HepG2 (cell line): Measurements from ENCODE around the gene C11orf68. TPM values are rescaled to one million over a fixed set of nuclear protein-coding genes. Genes with fewer than 3 reads are reported as not detected.
A peak's percentile ranks its signal among the peaks of the same experiment; 100 is the strongest.

Source experiments
- ARID4A ChIP-seq: sonication (generic); formaldehyde crosslinking; IDR thresholded peaks from 2 replicates; pipeline ENCODE4 v1.5.0; 2020; ENCODE audit warnings: mild to moderate bottlenecking, missing genetic modification reagents, borderline replicate concordance
- BHLHE40 ChIP-seq: IDR thresholded peaks from 2 replicates; pipeline ENCODE4 v1.6.1; 2011; ENCODE audit warnings: low read length, improper control_type of control experiment
- HIVEP1 ChIP-seq: sonication (generic); formaldehyde crosslinking; IDR thresholded peaks from 2 replicates; pipeline ENCODE4 v1.4.0; 2020; ENCODE audit warnings: mild to moderate bottlenecking, missing genetic modification reagents
- KLF12 ChIP-seq: sonication (generic); formaldehyde crosslinking; IDR thresholded peaks from 2 replicates; pipeline ENCODE4 v1.4.0; 2020; ENCODE audit warnings: missing genetic modification reagents, borderline replicate concordance
- MXD3 ChIP-seq: IDR thresholded peaks from 2 replicates; pipeline ENCODE4 v1.6.1; 2016; ENCODE audit warnings: mild to moderate bottlenecking, missing biosample characterization, missing genetic modification reagents
- SP1 ChIP-seq, 2 experiments: fragments of 450-650 bp in 1 of 2; sonication (generic) in 1 of 2; formaldehyde crosslinking in 1 of 2; IDR thresholded peaks; 2 replicates each; pipeline versions ENCODE4 v1.4.0 to v1.6.1; 2016 to 2020; ENCODE audit warnings: missing genetic modification reagents in 1 of 2
- SRSF1 ChIP-seq: fragments of 200-400 bp; formaldehyde crosslinking; optimal IDR thresholded peaks from 2 replicates; pipeline ENCODE3; 2017; ENCODE audit warnings: mild to moderate bottlenecking, low read depth, low read length, moderate library complexity
- SUZ12 ChIP-seq: fragments of 150-350 bp; IDR thresholded peaks from 2 replicates; pipeline ENCODE4 v1.6.1; 2014; ENCODE audit warnings: low read depth, low read length
- XRCC5 ChIP-seq: fragments of 200-400 bp; formaldehyde crosslinking; optimal IDR thresholded peaks from 2 replicates; pipeline ENCODE3; 2017; ENCODE audit warnings: mild to moderate bottlenecking, low read length
- ZBTB38 ChIP-seq: sonication (generic); formaldehyde crosslinking; IDR thresholded peaks from 2 replicates; pipeline ENCODE4 v1.5.1; 2020; ENCODE audit warnings: mild to moderate bottlenecking, missing genetic modification reagents
- ZBTB46 ChIP-seq: sonication (generic); formaldehyde crosslinking; IDR thresholded peaks from 2 replicates; pipeline ENCODE4 v1.4.0; 2020; ENCODE audit warnings: mild to moderate bottlenecking, missing genetic modification reagents, borderline replicate concordance
- ZGPAT ChIP-seq: IDR thresholded peaks from 2 replicates; pipeline ENCODE4 v1.6.1; 2016; ENCODE audit warnings: mild to moderate bottlenecking
- ZMYM4 ChIP-seq: sonication (generic); formaldehyde crosslinking; IDR thresholded peaks from 2 replicates; pipeline ENCODE4 v1.8.1; 2023; ENCODE audit warnings: mild to moderate bottlenecking, missing genetic modification reagents
- ZNF329 ChIP-seq: sonication (generic); formaldehyde crosslinking; IDR thresholded peaks from 2 replicates; pipeline ENCODE4 v1.9.0; 2021; ENCODE audit warnings: low read depth, mild to moderate bottlenecking, missing genetic modification reagents
- ZNF446 ChIP-seq: sonication (generic); formaldehyde crosslinking; IDR thresholded peaks from 2 replicates; pipeline ENCODE4 v1.5.0; 2020; ENCODE audit warnings: mild to moderate bottlenecking, missing genetic modification reagents
- ZNF597 ChIP-seq: sonication (generic); formaldehyde crosslinking; IDR thresholded peaks from 2 replicates; pipeline ENCODE4 v1.5.0; 2020; ENCODE audit warnings: missing genetic modification reagents
- ZNF740 ChIP-seq: sonication (generic); formaldehyde crosslinking; IDR thresholded peaks from 2 replicates; pipeline ENCODE4 v1.4.0; 2020; ENCODE audit warnings: missing genetic modification reagents
- ZZZ3 ChIP-seq: sonication (generic); formaldehyde crosslinking; IDR thresholded peaks from 2 replicates; pipeline ENCODE4 v1.4.0; 2020; ENCODE audit warnings: missing genetic modification reagents, mild to moderate bottlenecking, borderline replicate concordance
- polyA plus RNA-seq, 8 experiments: library from polyadenylated mRNA; depleted of rRNA in 3 of 8; stranded (reverse) in 7 of 8; unstranded in 1 of 8; fragments of >200 nt; fragmentation: Illumina TruSeq in 4 of 8; extraction: Trizol in 4 of 8; gene quantifications; 2 replicates each; pipeline versions ENCODE4 v1.2.1 to v1.2.3, GENCODE V29; 2011 to 2016; ENCODE audit warnings: low read depth in 4 of 8, missing spikeins in 1 of 8, mixed read lengths in 1 of 8; ENCODE audit not compliant: insufficient read depth in 1 of 8
- total RNA-seq, 5 experiments: library from RNA; depleted of rRNA; stranded (reverse); fragments of >200 nt; fragmentation: Illumina TruSeq; extraction: Trizol; gene quantifications; 2 replicates each; pipeline ENCODE4 v1.2.3, GENCODE V29; 2016; ENCODE audit warnings: low read depth in 1 of 5

C11orf68 gene
- total and polyA plus RNA-seq, 2 of the 13 experiments (the other 11 are each of a cell fraction or from before 2014, with no cell fraction given), result 8.4 to 28.3 TPM

GRCh38 chr11:65900125-65900898 lies 18.6 kb downstream of the C11orf68 start, which contains the start of gene FOSL1 (continued):
- peak; percentile 64 for TF ChIP-seq XRCC5
- peak; percentile 83 for TF ChIP-seq BHLHE40
- peak; percentile 100 for TF ChIP-seq HIVEP1 (CRISPR knock-in tag)
- TF ChIP-seq SP1 (IDR thresholded peaks at IDR 0.05), result no peak
- peak; percentile 88 for TF ChIP-seq SP1 (CRISPR knock-in tag; IDR thresholded peaks at IDR 0.05)
- TF ChIP-seq ZMYM4 (CRISPR knock-in tag), result peak; percentile 27; the same call in 1 of the 2 replicates
- no peak for TF ChIP-seq ZNF597 (CRISPR knock-in tag)
- TF ChIP-seq ZNF740 (CRISPR knock-in tag), result no peak
- TF ChIP-seq SRSF1, result no peak
- TF ChIP-seq ZNF329, result no peak
- peak; percentile 25; the same call in 1 of the 2 replicates for TF ChIP-seq MXD3 (CRISPR knock-in tag)
- peak; percentile 64; the same call in 1 of the 2 replicates for TF ChIP-seq KLF12 (CRISPR knock-in tag)
- TF ChIP-seq ZBTB38 (CRISPR knock-in tag), result peak; percentile 43; the same call in 1 of the 2 replicates
- TF ChIP-seq ZBTB46 (CRISPR knock-in tag), result no peak
- TF ChIP-seq ZZZ3 (CRISPR knock-in tag), result no peak
- TF ChIP-seq ARID4A (CRISPR knock-in tag), result peak; percentile 89
- TF ChIP-seq ZGPAT (CRISPR knock-in tag), result peak; percentile 50; the same call in 1 of the 2 replicates
- no peak; the same call in 1 of the 2 replicates for TF ChIP-seq ZNF446 (CRISPR knock-in tag)
- TF ChIP-seq SUZ12, result no peak
